HL-60 (cell line): ENCODE data around the gene ADH6.

Source experiments
- DNase-seq, 2 experiments: peaks; one replicate each; pipeline ENCODE4 v3.0.0-alpha.2; 2010 to 2020; ENCODE audit warnings: low read depth in 1 of 2, low spot score in 1 of 2
- H3K27ac ChIP-seq: fragments of 250-450 bp; sonication (Bioruptor Pico); replicated peaks from 2 replicates; pipeline ENCODE4 v1.5.1; 2020; ENCODE audit warnings: mild to moderate bottlenecking, moderate library complexity
- H3K27me3 ChIP-seq: fragments of 250-450 bp; sonication (Bioruptor Pico); 2 replicates; pipeline ENCODE4 v1.5.1; 2021; ENCODE audit warnings: mild to moderate bottlenecking, moderate library complexity; ENCODE audit not compliant: insufficient read depth, poor library complexity, severe bottlenecking
- H3K4me3 ChIP-seq: replicated peaks from 2 replicates; pipeline ENCODE4 v1.5.1; 2011; ENCODE audit warnings: mild to moderate bottlenecking, control low read depth, low read length; ENCODE audit not compliant: insufficient read depth
- GABPA ChIP-seq: IDR thresholded peaks from 2 replicates; pipeline ENCODE4 v1.6.1; 2012; ENCODE audit warnings: low read depth
- POLR2AphosphoS5 ChIP-seq: IDR thresholded peaks from 2 replicates; pipeline ENCODE4 v1.6.1; 2012; ENCODE audit warnings: low read depth
- REST ChIP-seq: IDR thresholded peaks from 2 replicates; pipeline ENCODE4 v1.6.1; 2012; ENCODE audit warnings: low read depth; ENCODE audit not compliant: insufficient replicate concordance
- SPI1 ChIP-seq: IDR thresholded peaks from 2 replicates; pipeline ENCODE4 v1.6.1; 2012; ENCODE audit warnings: low read depth, mild to moderate bottlenecking, borderline replicate concordance
- TF ChIP-seq, protein P1 (sequence below): IDR thresholded peaks from one replicate; pipeline ENCODE4 v1.5.1; 2011; ENCODE audit warnings: low read length, control low read depth, inconsistent platforms; ENCODE audit not compliant: insufficient read depth

ADH6 gene

GRCh38 chr4:99205153-99205979 lies 13.7 kb downstream of the ADH6 start:
- TF ChIP-seq POLR2AphosphoS5 (no peak), GABPA (no peak), REST (no peak), SPI1 (no peak)
- TF ChIP-seq, protein P1, sequence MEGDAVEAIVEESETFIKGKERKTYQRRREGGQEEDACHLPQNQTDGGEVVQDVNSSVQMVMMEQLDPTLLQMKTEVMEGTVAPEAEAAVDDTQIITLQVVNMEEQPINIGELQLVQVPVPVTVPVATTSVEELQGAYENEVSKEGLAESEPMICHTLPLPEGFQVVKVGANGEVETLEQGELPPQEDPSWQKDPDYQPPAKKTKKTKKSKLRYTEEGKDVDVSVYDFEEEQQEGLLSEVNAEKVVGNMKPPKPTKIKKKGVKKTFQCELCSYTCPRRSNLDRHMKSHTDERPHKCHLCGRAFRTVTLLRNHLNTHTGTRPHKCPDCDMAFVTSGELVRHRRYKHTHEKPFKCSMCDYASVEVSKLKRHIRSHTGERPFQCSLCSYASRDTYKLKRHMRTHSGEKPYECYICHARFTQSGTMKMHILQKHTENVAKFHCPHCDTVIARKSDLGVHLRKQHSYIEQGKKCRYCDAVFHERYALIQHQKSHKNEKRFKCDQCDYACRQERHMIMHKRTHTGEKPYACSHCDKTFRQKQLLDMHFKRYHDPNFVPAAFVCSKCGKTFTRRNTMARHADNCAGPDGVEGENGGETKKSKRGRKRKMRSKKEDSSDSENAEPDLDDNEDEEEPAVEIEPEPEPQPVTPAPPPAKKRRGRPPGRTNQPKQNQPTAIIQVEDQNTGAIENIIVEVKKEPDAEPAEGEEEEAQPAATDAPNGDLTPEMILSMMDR, result no peak
- peak in 1 of 2 experiments; percentile 45 for DNase-seq
- Histone ChIP-seq H3K4me3 (no peak overlapping the region), H3K27me3 (no peaks in the 10 kb centered on the region), H3K27ac (no peak overlapping the region)

DNA sequence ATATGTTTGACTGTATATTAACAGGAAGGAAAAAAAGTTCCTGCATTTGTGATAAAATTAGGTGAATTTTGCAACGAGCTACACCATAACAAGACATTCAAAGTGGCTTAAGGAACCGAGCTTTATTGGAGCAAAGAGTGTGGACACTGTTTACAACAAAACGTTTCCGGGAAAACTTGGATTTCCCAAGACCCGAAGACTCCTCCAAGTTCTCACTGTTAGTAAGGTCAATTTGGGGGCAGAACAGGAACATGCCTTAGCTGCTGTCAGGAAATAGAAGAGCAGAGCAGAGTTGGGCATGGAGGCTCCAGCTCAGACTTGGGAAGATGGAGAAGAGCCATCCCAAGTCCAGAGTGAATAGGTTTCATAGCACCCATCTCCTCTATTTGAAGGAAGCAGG lies 16.5 kb downstream of the ADH6 start:
- Histone ChIP-seq H3K27me3 (no peaks in the 10 kb centered on the region), H3K4me3 (no peak overlapping the region), H3K27ac (no peak overlapping the region)
- no peak for DNase-seq
- TF ChIP-seq SPI1, result no peak

DNA sequence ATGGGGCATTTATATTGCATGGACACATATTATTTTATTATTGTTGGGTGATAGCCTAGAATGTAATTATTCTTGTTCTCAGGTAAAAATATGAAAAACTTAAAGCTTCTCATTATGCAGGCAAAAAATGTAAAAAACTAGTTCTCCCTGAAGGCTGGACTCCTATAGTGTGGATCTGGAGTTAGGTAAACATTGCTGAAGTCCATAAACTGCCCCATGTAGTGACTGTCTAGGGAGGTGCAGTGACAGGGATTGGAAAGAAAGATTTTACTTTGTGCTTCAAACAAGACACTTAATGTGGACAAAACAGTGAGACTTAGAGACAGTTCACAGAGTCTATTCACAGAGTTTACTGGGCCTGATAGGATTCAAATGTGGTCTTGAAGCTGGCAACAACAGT lies 17.0 kb downstream of the ADH6 start:
- Histone ChIP-seq H3K27ac (no peak overlapping the region), H3K27me3 (no peaks in the 10 kb centered on the region), H3K4me3 (no peak overlapping the region)
- DNase-seq, result no peak
- TF ChIP-seq REST, result no peak
- TF ChIP-seq SPI1, result no peak
- no peak for TF ChIP-seq POLR2AphosphoS5
- TF ChIP-seq GABPA, result no peak
- TF ChIP-seq, protein P1, result no peak

DNA sequence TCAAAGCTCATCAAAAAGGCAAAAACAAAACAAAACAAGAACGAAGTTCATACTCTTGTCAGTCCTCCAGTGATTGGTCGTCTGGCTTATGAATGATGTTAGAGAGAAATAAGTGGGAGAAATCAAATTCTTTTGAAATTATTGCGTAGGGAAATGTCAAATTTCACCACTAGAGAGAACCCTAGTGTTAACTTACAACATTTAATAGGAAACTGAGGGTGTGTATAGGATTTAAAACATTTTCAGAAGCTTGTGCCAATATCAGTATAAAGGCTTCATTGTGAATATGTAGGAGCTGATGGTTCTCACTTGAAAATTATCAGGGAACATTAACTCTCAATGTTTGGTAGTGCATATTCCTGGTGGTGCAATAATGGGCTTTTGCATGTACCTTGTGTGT lies 17.4 kb downstream of the ADH6 start:
- TF ChIP-seq REST (no peak), GABPA (no peak), SPI1 (no peak), POLR2AphosphoS5 (no peak)
- TF ChIP-seq, protein P1, result no peak
- no peak overlapping the region for H3K4me3 ChIP-seq
- no peak overlapping the region for H3K27ac ChIP-seq
- no peaks in the 10 kb centered on the region for H3K27me3 ChIP-seq
- no peak for DNase-seq
